GM23338 (cell line): ENCODE results near the gene MCC. TPM values are rescaled to one million over a fixed set of nuclear protein-coding genes. Genes with fewer than 3 reads are reported as not detected.

Experiments used
- ATAC-seq: fragments of 200-7000 bp; cut with Tn5 transposase; 3 replicates; pipeline ENCODE4 v1.9.1; 2020
- DNase-seq: peaks from one replicate; pipeline ENCODE4 v3.0.0-alpha.2; 2015; ENCODE audit warnings: low spot score
- H2AFZ ChIP-seq: fragments of 200-600 bp; sonication (generic); 2 replicates; pipeline ENCODE4 v1.8.0; 2016; ENCODE audit warnings: antibody characterized with exemption, mild to moderate bottlenecking, moderate library complexity
- H3F3A ChIP-seq: fragments of 200-600 bp; sonication (generic); replicated peaks from 2 replicates; pipeline ENCODE4 v1.8.0; 2017; ENCODE audit warnings: antibody characterized with exemption, mixed run types, low read depth
- H3K27ac ChIP-seq: fragments of 200-600 bp; sonication (generic); 2 replicates; pipeline ENCODE4 v1.6.1; 2016; ENCODE audit warnings: low read depth
- H3K27me3 ChIP-seq: fragments of 200-600 bp; sonication (generic); 2 replicates; pipeline ENCODE4 v1.8.0; 2016; ENCODE audit warnings: mild to moderate bottlenecking, mixed run types, moderate library complexity; ENCODE audit not compliant: insufficient read depth
- H3K36me3 ChIP-seq: fragments of 200-600 bp; sonication (generic); 2 replicates; pipeline ENCODE4 v1.8.0; 2016; ENCODE audit warnings: mild to moderate bottlenecking; ENCODE audit not compliant: insufficient read depth
- H3K4me1 ChIP-seq: fragments of 200-600 bp; sonication (generic); 2 replicates; pipeline ENCODE4 v1.8.0; 2016; ENCODE audit warnings: mild to moderate bottlenecking, moderate library complexity; ENCODE audit not compliant: insufficient read depth
- H3K4me2 ChIP-seq: fragments of 200-600 bp; sonication (generic); 2 replicates; pipeline ENCODE4 v1.7.1; 2017; ENCODE audit warnings: mixed run types
- H3K4me3 ChIP-seq: fragments of 200-600 bp; sonication (generic); 2 replicates; pipeline ENCODE4 v1.6.1; 2016; ENCODE audit warnings: mixed run types
- H3K79me2 ChIP-seq: fragments of 200-600 bp; sonication (generic); replicated peaks from 2 replicates; pipeline ENCODE4 v1.8.0; 2017; ENCODE audit warnings: mild to moderate bottlenecking; ENCODE audit not compliant: insufficient read depth
- H3K9me2 ChIP-seq: fragments of 200-600 bp; sonication (generic); 2 replicates; pipeline ENCODE4 v1.8.0; 2017; ENCODE audit not compliant: insufficient read depth
- H4K20me1 ChIP-seq: fragments of 200-600 bp; sonication (generic); replicated peaks from 2 replicates; pipeline ENCODE4 v1.8.0; 2017; ENCODE audit warnings: mild to moderate bottlenecking; ENCODE audit not compliant: insufficient read depth
- H3K27ac Mint-ChIP-seq: 2 replicates; pipeline ENCODE4 v1.8.0; 2020; ENCODE audit warnings: inconsistent platforms, mild to moderate bottlenecking, moderate library complexity, mixed read lengths
- H3K27me3 Mint-ChIP-seq: 3 replicates; pipeline ENCODE4 v1.8.0; 2022; ENCODE audit warnings: low read depth, mild to moderate bottlenecking, moderate library complexity, mixed read lengths, inconsistent platforms; ENCODE audit not compliant: insufficient read depth, poor library complexity
- H3K36me3 Mint-ChIP-seq: 3 replicates; pipeline ENCODE4 v1.8.0; 2021; ENCODE audit warnings: low read depth, mild to moderate bottlenecking, inconsistent platforms, moderate library complexity, mixed read lengths
- H3K4me1 Mint-ChIP-seq: 3 replicates; pipeline ENCODE4 v1.8.0; 2020; ENCODE audit warnings: mild to moderate bottlenecking, inconsistent platforms, mixed read lengths
- H3K4me3 Mint-ChIP-seq: 3 replicates; pipeline ENCODE4 v1.8.0; 2021; ENCODE audit warnings: moderate library complexity, mild to moderate bottlenecking, inconsistent platforms, mixed read lengths
- H3K9me3 Mint-ChIP-seq: 3 replicates; pipeline ENCODE4 v1.8.0; 2020; ENCODE audit warnings: moderate library complexity, mild to moderate bottlenecking, inconsistent platforms, mixed read lengths
- CREB1 ChIP-seq: fragments of 250-450 bp; sonication (Bioruptor Pico); IDR thresholded peaks from 2 replicates; pipeline ENCODE4 v1.5.0; 2020; ENCODE audit warnings: low read depth, mild to moderate bottlenecking, moderate library complexity
- EZH2 ChIP-seq: fragments of 200-600 bp; sonication (generic); IDR thresholded peaks from one replicate; pipeline ENCODE4 v1.8.0; 2017; ENCODE audit warnings: antibody characterized with exemption, mild to moderate bottlenecking, low read depth; ENCODE audit not compliant: unreplicated experiment
- EZH2phosphoT487 ChIP-seq: fragments of 200-600 bp; sonication (generic); IDR thresholded peaks from one replicate; pipeline ENCODE4 v1.8.1; 2018; ENCODE audit warnings: antibody characterized with exemption; ENCODE audit not compliant: unreplicated experiment
- JUNB ChIP-seq: IDR thresholded peaks from one replicate; pipeline ENCODE4 v1.6.1; 2016; ENCODE audit warnings: antibody characterized with exemption; ENCODE audit not compliant: unreplicated experiment
- POLR2AphosphoS5 ChIP-seq: IDR thresholded peaks from 2 replicates; pipeline ENCODE4 v1.6.1; 2016; ENCODE audit warnings: antibody characterized with exemption, low read depth
- STAT1 ChIP-seq: IDR thresholded peaks from one replicate; pipeline ENCODE4 v1.6.1; 2016; ENCODE audit warnings: antibody characterized with exemption; ENCODE audit not compliant: unreplicated experiment
- ZNF114 ChIP-seq: fragments of 250-450 bp; sonication (Bioruptor Pico); IDR thresholded peaks from 2 replicates; pipeline ENCODE4 v1.5.0; 2020; ENCODE audit warnings: mild to moderate bottlenecking, moderate library complexity
- ZNF331 ChIP-seq: fragments of 250-450 bp; sonication (Bioruptor Pico); IDR thresholded peaks from 2 replicates; pipeline ENCODE4 v1.5.0; 2020; ENCODE audit warnings: low read depth, mild to moderate bottlenecking, moderate library complexity
- polyA plus RNA-seq: library from polyadenylated mRNA; unstranded; fragments of >200 nt; fragmentation: Nextera tagmentation; extraction: Ambion mirVana; gene quantifications from 2 replicates; pipeline ENCODE4 v1.2.1, GENCODE V29; 2016
- total RNA-seq: library from RNA; depleted of rRNA; stranded (reverse); fragments of >200 nt; shearing (Covaris generic); gene quantifications from 2 replicates; pipeline ENCODE4 v1.2.3, GENCODE V29; 2014
- TF ChIP-seq, protein P1 (sequence below): fragments of 250-450 bp; sonication (Bioruptor Pico); IDR thresholded peaks from 2 replicates; pipeline ENCODE4 v1.5.0; 2020; ENCODE audit warnings: mild to moderate bottlenecking, moderate library complexity
- TF ChIP-seq, protein P2 (sequence below), 2 experiments: fragments of 200-600 bp in 1 of 2; sonication (generic) in 1 of 2; conservative IDR thresholded peaks; 2 replicates each; pipeline versions ENCODE4 v1.5.1 to v1.6.1; 2016 to 2017; ENCODE audit warnings: antibody characterized with exemption in 2 of 2, low read depth in 2 of 2, mild to moderate bottlenecking in 2 of 2, moderate library complexity in 1 of 2
- TF ChIP-seq, protein P3 (sequence below): IDR thresholded peaks from 2 replicates; pipeline ENCODE4 v1.6.1; 2016; ENCODE audit warnings: antibody characterized with exemption
- TF ChIP-seq, protein P4 (sequence below): IDR thresholded peaks from one replicate; pipeline ENCODE4 v1.6.1; 2018; ENCODE audit warnings: antibody characterized with exemption; ENCODE audit not compliant: unreplicated experiment

Gene MCC
- total and polyA plus RNA-seq, 2 experiments from 2014 or later: 3.8 to 10.1 TPM

DNA sequence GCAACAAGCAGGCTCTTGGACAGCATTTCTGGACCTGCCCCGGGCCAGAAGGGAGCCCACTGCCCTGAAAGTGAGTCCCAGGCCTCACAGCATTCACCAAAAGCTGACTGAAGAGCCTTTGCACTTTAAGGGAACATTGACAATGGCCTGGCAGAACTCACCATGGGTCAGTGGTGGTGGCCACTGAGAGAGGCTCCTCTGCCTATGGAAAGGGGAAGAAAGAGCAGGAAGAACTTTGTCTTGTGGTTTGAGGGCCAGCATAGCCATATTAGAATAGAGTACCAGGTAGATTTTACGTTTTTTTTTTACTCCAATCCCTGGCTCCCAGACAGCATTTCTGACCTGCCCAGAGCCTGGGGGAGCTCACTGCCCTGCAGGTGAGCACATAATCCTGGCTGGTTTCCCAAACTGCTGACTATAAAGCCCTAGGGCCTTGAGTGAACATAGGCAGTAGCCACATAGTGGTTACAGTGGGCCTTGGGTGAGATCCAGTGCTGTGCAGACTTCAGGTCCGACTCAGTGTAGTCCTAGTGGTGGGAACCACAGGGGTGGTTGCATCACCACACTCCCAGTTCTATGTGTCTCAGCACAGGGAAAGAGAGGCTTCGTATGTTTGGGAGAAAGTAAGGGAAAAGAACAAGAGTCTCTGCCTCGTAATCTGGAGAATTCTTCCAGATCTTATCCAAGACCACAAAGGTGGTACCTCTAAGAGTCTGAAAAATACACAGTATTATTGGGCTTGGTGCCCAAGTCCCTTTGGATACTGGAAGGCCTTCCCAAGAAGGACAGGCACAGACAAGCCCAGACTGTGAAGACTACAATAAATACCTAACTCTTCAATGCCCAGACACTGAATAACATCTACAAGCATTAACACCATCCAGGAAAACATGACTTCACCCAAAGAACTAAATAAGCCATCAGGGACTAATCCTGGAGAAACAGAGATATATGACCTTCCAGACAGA, 143.0 kb downstream of the MCC start:
- no peak for ATAC-seq
- no peaks in the 10 kb centered on the region for H3K4me1 Mint-ChIP-seq
- Histone ChIP-seq H2AFZ (no peak overlapping the region), H4K20me1 (no peaks in the 10 kb centered on the region), H3K4me3 (no peak overlapping the region), H3K4me2 (no peak overlapping the region), H3K9me2 (0 out of 2 replicates have a peak, but pooled peaks cover 4% of the 10 kb centered on the region), H3K36me3 (no peaks in the 10 kb centered on the region), H3K4me1 (no peaks in the 10 kb centered on the region), H3K27ac (no peak overlapping the region), H3F3A (no peaks in the 10 kb centered on the region), H3K79me2 (no peaks in the 10 kb centered on the region), H3K27me3 (no peaks in the 10 kb centered on the region)
- no peak for TF ChIP-seq JUNB
- TF ChIP-seq, protein P1, sequence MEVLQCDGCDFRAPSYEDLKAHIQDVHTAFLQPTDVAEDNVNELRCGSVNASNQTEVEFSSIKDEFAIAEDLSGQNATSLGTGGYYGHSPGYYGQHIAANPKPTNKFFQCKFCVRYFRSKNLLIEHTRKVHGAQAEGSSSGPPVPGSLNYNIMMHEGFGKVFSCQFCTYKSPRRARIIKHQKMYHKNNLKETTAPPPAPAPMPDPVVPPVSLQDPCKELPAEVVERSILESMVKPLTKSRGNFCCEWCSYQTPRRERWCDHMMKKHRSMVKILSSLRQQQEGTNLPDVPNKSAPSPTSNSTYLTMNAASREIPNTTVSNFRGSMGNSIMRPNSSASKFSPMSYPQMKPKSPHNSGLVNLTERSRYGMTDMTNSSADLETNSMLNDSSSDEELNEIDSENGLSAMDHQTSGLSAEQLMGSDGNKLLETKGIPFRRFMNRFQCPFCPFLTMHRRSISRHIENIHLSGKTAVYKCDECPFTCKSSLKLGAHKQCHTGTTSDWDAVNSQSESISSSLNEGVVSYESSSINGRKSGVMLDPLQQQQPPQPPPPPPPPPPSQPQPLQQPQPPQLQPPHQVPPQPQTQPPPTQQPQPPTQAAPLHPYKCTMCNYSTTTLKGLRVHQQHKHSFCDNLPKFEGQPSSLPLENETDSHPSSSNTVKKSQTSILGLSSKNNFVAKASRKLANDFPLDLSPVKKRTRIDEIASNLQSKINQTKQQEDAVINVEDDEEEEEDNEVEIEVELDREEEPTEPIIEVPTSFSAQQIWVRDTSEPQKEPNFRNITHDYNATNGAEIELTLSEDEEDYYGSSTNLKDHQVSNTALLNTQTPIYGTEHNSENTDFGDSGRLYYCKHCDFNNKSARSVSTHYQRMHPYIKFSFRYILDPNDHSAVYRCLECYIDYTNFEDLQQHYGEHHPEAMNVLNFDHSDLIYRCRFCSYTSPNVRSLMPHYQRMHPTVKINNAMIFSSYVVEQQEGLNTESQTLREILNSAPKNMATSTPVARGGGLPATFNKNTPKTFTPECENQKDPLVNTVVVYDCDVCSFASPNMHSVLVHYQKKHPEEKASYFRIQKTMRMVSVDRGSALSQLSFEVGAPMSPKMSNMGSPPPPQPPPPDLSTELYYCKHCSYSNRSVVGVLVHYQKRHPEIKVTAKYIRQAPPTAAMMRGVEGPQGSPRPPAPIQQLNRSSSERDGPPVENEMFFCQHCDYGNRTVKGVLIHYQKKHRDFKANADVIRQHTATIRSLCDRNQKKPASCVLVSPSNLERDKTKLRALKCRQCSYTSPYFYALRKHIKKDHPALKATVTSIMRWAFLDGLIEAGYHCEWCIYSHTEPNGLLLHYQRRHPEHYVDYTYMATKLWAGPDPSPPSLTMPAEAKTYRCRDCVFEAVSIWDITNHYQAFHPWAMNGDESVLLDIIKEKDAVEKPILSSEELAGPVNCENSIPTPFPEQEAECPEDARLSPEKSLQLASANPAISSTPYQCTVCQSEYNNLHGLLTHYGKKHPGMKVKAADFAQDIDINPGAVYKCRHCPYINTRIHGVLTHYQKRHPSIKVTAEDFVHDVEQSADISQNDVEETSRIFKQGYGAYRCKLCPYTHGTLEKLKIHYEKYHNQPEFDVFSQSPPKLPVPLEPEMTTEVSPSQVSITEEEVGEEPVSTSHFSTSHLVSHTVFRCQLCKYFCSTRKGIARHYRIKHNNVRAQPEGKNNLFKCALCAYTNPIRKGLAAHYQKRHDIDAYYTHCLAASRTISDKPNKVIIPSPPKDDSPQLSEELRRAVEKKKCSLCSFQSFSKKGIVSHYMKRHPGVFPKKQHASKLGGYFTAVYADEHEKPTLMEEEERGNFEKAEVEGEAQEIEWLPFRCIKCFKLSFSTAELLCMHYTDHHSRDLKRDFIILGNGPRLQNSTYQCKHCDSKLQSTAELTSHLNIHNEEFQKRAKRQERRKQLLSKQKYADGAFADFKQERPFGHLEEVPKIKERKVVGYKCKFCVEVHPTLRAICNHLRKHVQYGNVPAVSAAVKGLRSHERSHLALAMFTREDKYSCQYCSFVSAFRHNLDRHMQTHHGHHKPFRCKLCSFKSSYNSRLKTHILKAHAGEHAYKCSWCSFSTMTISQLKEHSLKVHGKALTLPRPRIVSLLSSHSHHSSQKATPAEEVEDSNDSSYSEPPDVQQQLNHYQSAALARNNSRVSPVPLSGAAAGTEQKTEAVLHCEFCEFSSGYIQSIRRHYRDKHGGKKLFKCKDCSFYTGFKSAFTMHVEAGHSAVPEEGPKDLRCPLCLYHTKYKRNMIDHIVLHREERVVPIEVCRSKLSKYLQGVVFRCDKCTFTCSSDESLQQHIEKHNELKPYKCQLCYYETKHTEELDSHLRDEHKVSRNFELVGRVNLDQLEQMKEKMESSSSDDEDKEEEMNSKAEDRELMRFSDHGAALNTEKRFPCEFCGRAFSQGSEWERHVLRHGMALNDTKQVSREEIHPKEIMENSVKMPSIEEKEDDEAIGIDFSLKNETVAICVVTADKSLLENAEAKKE (CRISPR knock-in tag): no peak
- TF ChIP-seq ZNF114: no peak
- TF ChIP-seq, protein P2, sequence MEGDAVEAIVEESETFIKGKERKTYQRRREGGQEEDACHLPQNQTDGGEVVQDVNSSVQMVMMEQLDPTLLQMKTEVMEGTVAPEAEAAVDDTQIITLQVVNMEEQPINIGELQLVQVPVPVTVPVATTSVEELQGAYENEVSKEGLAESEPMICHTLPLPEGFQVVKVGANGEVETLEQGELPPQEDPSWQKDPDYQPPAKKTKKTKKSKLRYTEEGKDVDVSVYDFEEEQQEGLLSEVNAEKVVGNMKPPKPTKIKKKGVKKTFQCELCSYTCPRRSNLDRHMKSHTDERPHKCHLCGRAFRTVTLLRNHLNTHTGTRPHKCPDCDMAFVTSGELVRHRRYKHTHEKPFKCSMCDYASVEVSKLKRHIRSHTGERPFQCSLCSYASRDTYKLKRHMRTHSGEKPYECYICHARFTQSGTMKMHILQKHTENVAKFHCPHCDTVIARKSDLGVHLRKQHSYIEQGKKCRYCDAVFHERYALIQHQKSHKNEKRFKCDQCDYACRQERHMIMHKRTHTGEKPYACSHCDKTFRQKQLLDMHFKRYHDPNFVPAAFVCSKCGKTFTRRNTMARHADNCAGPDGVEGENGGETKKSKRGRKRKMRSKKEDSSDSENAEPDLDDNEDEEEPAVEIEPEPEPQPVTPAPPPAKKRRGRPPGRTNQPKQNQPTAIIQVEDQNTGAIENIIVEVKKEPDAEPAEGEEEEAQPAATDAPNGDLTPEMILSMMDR (conservative IDR thresholded peaks at IDR 0.05; ENCODE audit: low read depth in 2 of 2): no peak
- no peak for TF ChIP-seq POLR2AphosphoS5
- TF ChIP-seq EZH2: no peak
- TF ChIP-seq ZNF331 (CRISPR knock-in tag): no peak
- TF ChIP-seq STAT1: no peak
- TF ChIP-seq CREB1 (CRISPR knock-in tag): no peak
- no peak for TF ChIP-seq EZH2phosphoT487
- TF ChIP-seq, protein P3, sequence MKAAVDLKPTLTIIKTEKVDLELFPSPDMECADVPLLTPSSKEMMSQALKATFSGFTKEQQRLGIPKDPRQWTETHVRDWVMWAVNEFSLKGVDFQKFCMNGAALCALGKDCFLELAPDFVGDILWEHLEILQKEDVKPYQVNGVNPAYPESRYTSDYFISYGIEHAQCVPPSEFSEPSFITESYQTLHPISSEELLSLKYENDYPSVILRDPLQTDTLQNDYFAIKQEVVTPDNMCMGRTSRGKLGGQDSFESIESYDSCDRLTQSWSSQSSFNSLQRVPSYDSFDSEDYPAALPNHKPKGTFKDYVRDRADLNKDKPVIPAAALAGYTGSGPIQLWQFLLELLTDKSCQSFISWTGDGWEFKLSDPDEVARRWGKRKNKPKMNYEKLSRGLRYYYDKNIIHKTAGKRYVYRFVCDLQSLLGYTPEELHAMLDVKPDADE: no peak
- TF ChIP-seq, protein P4, sequence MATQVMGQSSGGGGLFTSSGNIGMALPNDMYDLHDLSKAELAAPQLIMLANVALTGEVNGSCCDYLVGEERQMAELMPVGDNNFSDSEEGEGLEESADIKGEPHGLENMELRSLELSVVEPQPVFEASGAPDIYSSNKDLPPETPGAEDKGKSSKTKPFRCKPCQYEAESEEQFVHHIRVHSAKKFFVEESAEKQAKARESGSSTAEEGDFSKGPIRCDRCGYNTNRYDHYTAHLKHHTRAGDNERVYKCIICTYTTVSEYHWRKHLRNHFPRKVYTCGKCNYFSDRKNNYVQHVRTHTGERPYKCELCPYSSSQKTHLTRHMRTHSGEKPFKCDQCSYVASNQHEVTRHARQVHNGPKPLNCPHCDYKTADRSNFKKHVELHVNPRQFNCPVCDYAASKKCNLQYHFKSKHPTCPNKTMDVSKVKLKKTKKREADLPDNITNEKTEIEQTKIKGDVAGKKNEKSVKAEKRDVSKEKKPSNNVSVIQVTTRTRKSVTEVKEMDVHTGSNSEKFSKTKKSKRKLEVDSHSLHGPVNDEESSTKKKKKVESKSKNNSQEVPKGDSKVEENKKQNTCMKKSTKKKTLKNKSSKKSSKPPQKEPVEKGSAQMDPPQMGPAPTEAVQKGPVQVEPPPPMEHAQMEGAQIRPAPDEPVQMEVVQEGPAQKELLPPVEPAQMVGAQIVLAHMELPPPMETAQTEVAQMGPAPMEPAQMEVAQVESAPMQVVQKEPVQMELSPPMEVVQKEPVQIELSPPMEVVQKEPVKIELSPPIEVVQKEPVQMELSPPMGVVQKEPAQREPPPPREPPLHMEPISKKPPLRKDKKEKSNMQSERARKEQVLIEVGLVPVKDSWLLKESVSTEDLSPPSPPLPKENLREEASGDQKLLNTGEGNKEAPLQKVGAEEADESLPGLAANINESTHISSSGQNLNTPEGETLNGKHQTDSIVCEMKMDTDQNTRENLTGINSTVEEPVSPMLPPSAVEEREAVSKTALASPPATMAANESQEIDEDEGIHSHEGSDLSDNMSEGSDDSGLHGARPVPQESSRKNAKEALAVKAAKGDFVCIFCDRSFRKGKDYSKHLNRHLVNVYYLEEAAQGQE: no peak
- H3K27me3 Mint-ChIP-seq: peaks cover 2% of the 10 kb centered on the region
- no peaks in the 10 kb centered on the region for H3K9me3 Mint-ChIP-seq
- no peak for DNase-seq
- no peaks in the 10 kb centered on the region for H3K36me3 Mint-ChIP-seq
- H3K27ac Mint-ChIP-seq: peak overlapping the region; percentile 53; the same call in 1 of the 2 replicates
- no peak overlapping the region for H3K4me3 Mint-ChIP-seq
